Measurements from ENCODE around the gene SRR. TPM values are rescaled to one million over a fixed set of nuclear protein-coding genes. Genes with fewer than 3 reads are reported as not detected.

Gene SRR
- total and polyA plus RNA-seq, 10 of the 15 experiments (the other 5 are each of a cell fraction or from before 2014, with no cell fraction given), result 11.7 to 33.9 (median 20.2) TPM

- TF ChIP-seq SMC3 (IDR thresholded peaks at IDR 0.05; ENCODE audit: borderline replicate concordance, low read length) (peak; percentile 27; the same call in 1 of the 2 replicates), RAD51 (IDR thresholded peaks at IDR 0.05) (no peak), BCL11A (IDR thresholded peaks at IDR 0.05; ENCODE audit: low read depth, low read length) (peak; percentile 92), ZSCAN29 (IDR thresholded peaks at IDR 0.05) (peak; percentile 65; the same call in 1 of the 2 replicates), EGR1 (IDR thresholded peaks at IDR 0.05; ENCODE audit: borderline replicate concordance in 1 of 2, low read depth in 2 of 2, low read length in 2 of 2) (no peak), ATF7 (IDR thresholded peaks at IDR 0.05; ENCODE audit: low read depth) (peak; percentile 98), NBN (IDR thresholded peaks at IDR 0.05) (no peak; the same call in 1 of the 2 replicates), MYC (IDR thresholded peaks at IDR 0.05; ENCODE audit: insufficient read depth, insufficient read length, insufficient replicate concordance, low read length, severe bottlenecking) (no peak), SPI1 (IDR thresholded peaks at IDR 0.05; ENCODE audit: borderline replicate concordance, insufficient read depth, low read depth, low read length) (no peak), USF2 (IDR thresholded peaks at IDR 0.05; ENCODE audit: borderline replicate concordance, low read depth, low read length) (no peak), SMAD1 (IDR thresholded peaks at IDR 0.05; ENCODE audit: low read depth, partially characterized antibody) (peak; percentile 8), POLR2AphosphoS2 (IDR thresholded peaks at IDR 0.05; ENCODE audit: low read depth, low read length) (no peak), SREBF2 (IDR thresholded peaks at IDR 0.05; ENCODE audit: low read length) (no peak), ZBTB33 (IDR thresholded peaks at IDR 0.05) (no peak), RBBP5 (conservative IDR thresholded peaks at IDR 0.05) (no peak), ZNF217 (IDR thresholded peaks at IDR 0.05) (no peak; the same call in 1 of the 2 replicates), ELK1 (IDR thresholded peaks at IDR 0.05; ENCODE audit: low read depth, low read length) (no peak), SUPT20H (IDR thresholded peaks at IDR 0.05; ENCODE audit: borderline replicate concordance, control insufficient read depth, low read depth, low read length) (no peak), SKIL (IDR thresholded peaks at IDR 0.05; ENCODE audit: low read depth, poor library complexity, severe bottlenecking) (peak; percentile 95), BACH1 (IDR thresholded peaks at IDR 0.05; ENCODE audit: borderline replicate concordance) (peak; percentile 36; the same call in 1 of the 2 replicates), MEF2B (IDR thresholded peaks at IDR 0.05; ENCODE audit: partially characterized antibody, poor library complexity, severe bottlenecking) (peak; percentile 58), E2F4 (IDR thresholded peaks at IDR 0.05; ENCODE audit: low read depth, low read length) (no peak), IKZF2 (IDR thresholded peaks at IDR 0.05) (peak; percentile 91 to 92)
These were observed 43.8 kb upstream of the SRR start (continued) for GRCh38 chr17:2259769-2260536.
